Activated T-cell treated with anti-CD3 and anti-CD28 coated beads, Interleukin-2, amount 50 U/mL, for 4 hours (primary cell): ENCODE data around the gene RELA. TPM values are rescaled to one million over a fixed set of nuclear protein-coding genes. Genes with fewer than 3 reads are reported as not detected.

Experiments used
- ATAC-seq, 2 donors: fragments of 200-7000 bp; cut with Tn5 transposase; one replicate each; pipeline ENCODE4 v1.10.0; 2021
- DNase-seq: peaks from one replicate; pipeline ENCODE4 v3.0.0-alpha.2; 2020
- H3K27me3 Mint-ChIP-seq: one replicate; pipeline ENCODE4 v1.8.0; 2021; ENCODE audit warnings: low read depth, mixed read lengths
- H3K36me3 Mint-ChIP-seq: one replicate; pipeline ENCODE4 v1.8.0; 2022; ENCODE audit warnings: mixed read lengths; ENCODE audit not compliant: insufficient read depth
- H3K4me1 Mint-ChIP-seq: one replicate; pipeline ENCODE4 v1.8.0; 2021; ENCODE audit warnings: low read depth, mixed read lengths
- H3K4me3 Mint-ChIP-seq: one replicate; pipeline ENCODE4 v1.8.0; 2021; ENCODE audit warnings: mild to moderate bottlenecking, moderate library complexity, mixed read lengths
- H3K9me3 Mint-ChIP-seq: one replicate; pipeline ENCODE4 v1.8.0; 2021; ENCODE audit warnings: mixed read lengths
- total RNA-seq, 3 donors: library from RNA; stranded (reverse); gene quantifications; one replicate each; pipeline ENCODE4 v1.2.1, GENCODE V29; 2021

Gene RELA
- total RNA-seq, 3 donors from 2014 or later, result 108 to 118 (median 111) TPM

DNA sequence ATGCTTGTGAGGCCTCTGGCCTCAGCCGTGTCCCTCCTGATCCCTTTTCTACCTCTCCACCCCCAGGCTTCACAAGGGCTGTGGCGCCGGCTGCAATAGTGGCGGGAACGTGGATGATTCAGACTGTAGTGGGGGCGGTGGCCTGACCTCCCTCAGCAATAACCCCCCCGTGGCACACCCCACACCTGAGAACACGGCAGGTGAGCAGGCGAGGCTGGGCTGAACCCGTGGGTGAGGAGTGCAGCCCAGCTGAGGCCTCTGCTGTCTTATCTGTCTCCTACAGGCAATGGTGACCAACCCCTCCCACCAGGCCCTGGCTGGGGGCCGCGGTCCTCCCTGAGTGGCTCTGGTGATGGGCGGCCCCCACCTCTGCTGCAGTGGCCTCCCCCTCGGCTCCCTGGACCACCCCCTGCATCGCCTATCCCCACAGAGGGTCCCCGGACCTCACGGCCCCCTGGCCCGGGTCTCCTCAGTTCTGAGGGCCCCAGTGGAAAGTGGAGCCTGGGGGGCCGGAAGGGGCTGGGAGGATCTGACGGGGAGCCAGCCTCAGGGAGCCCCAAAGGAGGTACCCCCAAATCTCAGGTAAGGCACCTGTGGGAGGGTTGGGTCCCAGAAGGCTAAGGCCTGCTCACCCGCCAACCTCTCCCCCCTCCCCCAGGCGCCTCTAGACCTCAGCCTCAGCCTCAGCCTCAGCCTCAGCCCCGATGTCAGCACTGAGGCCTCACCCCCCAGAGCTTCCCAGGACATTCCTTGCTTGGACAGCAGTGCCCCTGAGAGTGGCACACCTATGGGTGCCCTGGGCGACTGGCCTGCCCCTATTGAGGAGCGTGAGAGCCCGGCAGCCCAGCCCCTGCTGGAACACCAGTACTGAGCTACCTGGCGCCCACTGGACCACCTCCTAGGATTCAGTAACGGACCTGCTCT is 26.3 kb downstream of the RELA start:
- no peaks in the 10 kb centered on the region for H3K27me3 Mint-ChIP-seq
- DNase-seq, result no peak
- no peaks in the 10 kb centered on the region for H3K9me3 Mint-ChIP-seq
- peak overlapping the region; percentile 60 for H3K4me3 Mint-ChIP-seq
- no peak for ATAC-seq
- peaks cover 6% of the 10 kb centered on the region for H3K36me3 Mint-ChIP-seq
- H3K4me1 Mint-ChIP-seq, result peaks cover 44% of the 10 kb centered on the region

GRCh38 chr11:65634905-65635731 is 27.6 kb downstream of the RELA start:
- no peak overlapping the region for H3K4me3 Mint-ChIP-seq
- ATAC-seq, result no peak
- H3K9me3 Mint-ChIP-seq, result no peaks in the 10 kb centered on the region
- no peaks in the 10 kb centered on the region for H3K27me3 Mint-ChIP-seq
- peaks cover 6% of the 10 kb centered on the region for H3K36me3 Mint-ChIP-seq
- peaks cover 35% of the 10 kb centered on the region for H3K4me1 Mint-ChIP-seq
- no peak for DNase-seq

GRCh38 chr11:65634440-65634839 is 28.3 kb downstream of the RELA start:
- Mint-ChIP-seq H3K4me3 (no peak overlapping the region), H3K9me3 (no peaks in the 10 kb centered on the region), H3K36me3 (peaks cover 6% of the 10 kb centered on the region), H3K4me1 (peaks cover 29% of the 10 kb centered on the region), H3K27me3 (no peaks in the 10 kb centered on the region)
- no peak for DNase-seq
- no peak for ATAC-seq

DNA sequence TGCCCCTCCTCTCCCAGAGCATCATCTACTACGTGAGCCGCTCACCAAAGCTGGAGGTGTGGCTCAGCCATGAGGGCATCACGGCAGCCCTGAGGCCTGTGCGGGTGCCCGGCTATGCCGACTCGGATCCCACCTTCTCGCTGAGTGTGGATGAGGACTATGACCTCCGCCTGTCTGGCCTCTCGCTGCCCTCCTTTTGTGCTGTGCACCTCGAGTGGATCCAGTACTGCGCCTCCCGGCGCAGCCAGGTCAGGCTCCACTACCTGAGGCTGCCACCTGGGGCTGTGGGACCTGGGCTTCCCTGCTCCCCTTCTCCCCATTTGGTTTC is 28.6 kb downstream of the RELA start:
- no peak for ATAC-seq
- Mint-ChIP-seq H3K27me3 (no peaks in the 10 kb centered on the region), H3K4me3 (no peak overlapping the region), H3K36me3 (peaks cover 9% of the 10 kb centered on the region), H3K9me3 (no peaks in the 10 kb centered on the region), H3K4me1 (peaks cover 25% of the 10 kb centered on the region)
- DNase-seq, result no peak

GRCh38 chr11:65633390-65634108 is 29.2 kb downstream of the RELA start:
- H3K36me3 Mint-ChIP-seq, result peaks cover 9% of the 10 kb centered on the region
- no peak overlapping the region for H3K4me3 Mint-ChIP-seq
- peaks cover 20% of the 10 kb centered on the region for H3K4me1 Mint-ChIP-seq
- DNase-seq (no peak), ATAC-seq (no peak)
- no peaks in the 10 kb centered on the region for H3K9me3 Mint-ChIP-seq
- no peaks in the 10 kb centered on the region for H3K27me3 Mint-ChIP-seq

GRCh38 chr11:65630215-65630614 is 32.5 kb downstream of the RELA start:
- peaks cover 13% of the 10 kb centered on the region for H3K4me1 Mint-ChIP-seq
- peaks cover 19% of the 10 kb centered on the region for H3K36me3 Mint-ChIP-seq
- H3K9me3 Mint-ChIP-seq, result no peaks in the 10 kb centered on the region
- H3K4me3 Mint-ChIP-seq, result no peak overlapping the region
- ATAC-seq, result no peak
- no peaks in the 10 kb centered on the region for H3K27me3 Mint-ChIP-seq
- no peak for DNase-seq

GRCh38 chr11:65629579-65629978 is 33.1 kb downstream of the RELA start:
- no peak for DNase-seq
- Mint-ChIP-seq H3K4me1 (peaks cover 13% of the 10 kb centered on the region), H3K27me3 (no peaks in the 10 kb centered on the region), H3K9me3 (no peaks in the 10 kb centered on the region), H3K4me3 (no peak overlapping the region), H3K36me3 (peaks cover 16% of the 10 kb centered on the region)
- ATAC-seq, result no peak

GRCh38 chr11:65627202-65627601 is 35.5 kb downstream of the RELA start:
- no peaks in the 10 kb centered on the region for H3K9me3 Mint-ChIP-seq
- ATAC-seq, result no peak
- H3K36me3 Mint-ChIP-seq, result peaks cover 24% of the 10 kb centered on the region
- no peaks in the 10 kb centered on the region for H3K27me3 Mint-ChIP-seq
- peaks cover 6% of the 10 kb centered on the region for H3K4me1 Mint-ChIP-seq
- no peak overlapping the region for H3K4me3 Mint-ChIP-seq
- DNase-seq, result no peak

- Mint-ChIP-seq H3K9me3 (no peaks in the 10 kb centered on the region), H3K36me3 (peaks cover 28% of the 10 kb centered on the region), H3K27me3 (no peaks in the 10 kb centered on the region), H3K4me1 (peaks cover 8% of the 10 kb centered on the region), H3K4me3 (no peak overlapping the region)
- DNase-seq (peak; percentile 50), ATAC-seq (peak; percentile 64 to 70)
Observed at GRCh38 chr11:65625628-65626342, 36.9 kb downstream of the RELA start.

- Mint-ChIP-seq H3K9me3 (no peaks in the 10 kb centered on the region), H3K36me3 (peaks cover 28% of the 10 kb centered on the region), H3K4me1 (peaks cover 8% of the 10 kb centered on the region), H3K4me3 (no peak overlapping the region), H3K27me3 (no peaks in the 10 kb centered on the region)
- ATAC-seq (no peak), DNase-seq (no peak)
Observed at GRCh38 chr11:65624931-65625627, 37.6 kb downstream of the RELA start.

GRCh38 chr11:65623852-65624616 is 38.7 kb downstream of the RELA start:
- peaks cover 10% of the 10 kb centered on the region for H3K4me1 Mint-ChIP-seq
- no peaks in the 10 kb centered on the region for H3K27me3 Mint-ChIP-seq
- ATAC-seq (no peak), DNase-seq (no peak)
- peaks cover 31% of the 10 kb centered on the region for H3K36me3 Mint-ChIP-seq
- no peak overlapping the region for H3K4me3 Mint-ChIP-seq
- no peaks in the 10 kb centered on the region for H3K9me3 Mint-ChIP-seq

GRCh38 chr11:65623177-65623576 is 39.5 kb downstream of the RELA start:
- Mint-ChIP-seq H3K36me3 (peaks cover 32% of the 10 kb centered on the region), H3K27me3 (no peaks in the 10 kb centered on the region), H3K4me3 (no peak overlapping the region), H3K4me1 (peaks cover 10% of the 10 kb centered on the region), H3K9me3 (no peaks in the 10 kb centered on the region)
- DNase-seq (no peak), ATAC-seq (no peak)

GRCh38 chr11:65622011-65622410 is 40.7 kb downstream of the RELA start:
- DNase-seq, result no peak
- peaks cover 18% of the 10 kb centered on the region for H3K4me1 Mint-ChIP-seq
- H3K27me3 Mint-ChIP-seq, result no peaks in the 10 kb centered on the region
- no peaks in the 10 kb centered on the region for H3K9me3 Mint-ChIP-seq
- H3K4me3 Mint-ChIP-seq, result no peak overlapping the region
- no peak for ATAC-seq
- peaks cover 29% of the 10 kb centered on the region for H3K36me3 Mint-ChIP-seq
